Measurements from ENCODE around the gene KCTD10. TPM values are rescaled to one million over a fixed set of nuclear protein-coding genes. Genes with fewer than 3 reads are reported as not detected.

The KCTD10 gene
- total RNA-seq, 6 donors from 2014 or later, result 50.6 to 70.2 (median 63.0) TPM

- Histone ChIP-seq H3K27ac (peak overlapping the region; percentile 87 to 98 (median 92)), H3K27me3 (no peaks in the 10 kb centered on the region), H3K4me3 (no peak overlapping the region), H3K4me1 (peaks cover 61 to 85% (median 73%) of the 10 kb centered on the region in 4 donors), H3K36me3 (peaks cover 0 to 48% (median 14%) of the 10 kb centered on the region in 4 donors), H3K9me3 (no peaks in the 10 kb centered on the region)
- ATAC-seq (ENCODE audit: low FRiP score in 2 of 2), result peak; percentile 62 to 69
- TF ChIP-seq CTCF (IDR thresholded peaks at IDR 0.05) (no peak), POLR2AphosphoS5 (IDR thresholded peaks at IDR 0.05) (peak; percentile 65 to 75), EP300 (IDR thresholded peaks at IDR 0.05) (no peak), POLR2A (IDR thresholded peaks at IDR 0.05) (peak in 1 of 4 donors; percentile 30)
- 40 to 52% methylated on average over 5 to 8 of the region's 8 CpGs for WGBS, 2 donors
- peak in 1 of 2 donors; percentile 71 for DNase-seq
These were observed 15.9 kb downstream of the KCTD10 start for GRCh38 chr12:109461049-109461845.

DNA sequence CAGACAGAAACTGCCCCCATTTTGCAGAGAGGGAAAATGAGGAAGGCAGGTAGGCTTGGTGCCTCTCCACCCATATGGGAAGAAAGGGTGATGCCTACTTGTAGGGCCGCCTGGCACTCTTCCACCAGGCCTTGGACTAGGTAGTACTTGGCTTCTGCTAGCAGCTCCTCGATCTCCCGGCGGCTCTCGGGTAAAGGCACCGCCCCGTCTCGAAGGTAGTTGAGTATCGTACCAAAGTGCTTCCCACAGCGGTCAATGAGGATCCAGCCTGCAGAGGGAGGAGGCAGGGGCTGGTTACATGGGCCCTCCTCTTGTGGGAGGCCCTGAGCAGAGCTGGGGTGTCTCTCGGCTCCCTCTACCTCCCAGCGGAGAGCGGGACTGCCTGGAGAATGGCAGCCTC, 16.6 kb downstream of the KCTD10 start:
- DNase-seq, result peak; percentile 56 to 93

DNA sequence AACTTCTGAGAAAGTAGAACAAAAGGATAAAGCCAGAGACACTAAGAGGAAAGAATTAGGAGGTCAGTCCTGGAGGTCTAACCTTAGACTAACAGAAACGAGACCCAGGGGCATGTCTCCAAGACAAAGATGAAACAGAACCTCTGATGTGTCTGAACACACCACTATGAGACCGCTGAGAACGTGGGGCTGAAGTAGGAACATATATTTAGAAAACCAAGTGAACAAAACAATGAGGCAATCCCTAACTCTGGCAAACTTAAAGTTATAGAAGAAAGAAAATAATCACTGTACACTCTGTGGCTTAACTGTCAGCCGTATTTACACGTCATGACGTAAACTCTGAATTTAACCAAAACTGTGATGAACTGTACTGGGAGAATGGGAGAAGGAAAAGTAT, 17.9 kb downstream of the KCTD10 start:
- DNase-seq (no peak), ATAC-seq (ENCODE audit: low FRiP score in 2 of 2) (no peak)
- TF ChIP-seq POLR2AphosphoS5 (IDR thresholded peaks at IDR 0.05) (no peak), EP300 (IDR thresholded peaks at IDR 0.05) (no peak), POLR2A (IDR thresholded peaks at IDR 0.05) (no peak), CTCF (IDR thresholded peaks at IDR 0.05) (no peak)
- Histone ChIP-seq H3K9me3 (no peaks in the 10 kb centered on the region), H3K27ac (peak overlapping the region; percentile 60 to 98 (median 76)), H3K36me3 (peaks cover 1 to 53% (median 34%) of the 10 kb centered on the region in 4 donors), H3K27me3 (no peaks in the 10 kb centered on the region), H3K4me3 (no peak overlapping the region), H3K4me1 (peaks cover 44 to 67% (median 53%) of the 10 kb centered on the region in 4 donors)
- 65 to 71% methylated on average over 6 of the region's 6 CpGs for WGBS, 2 donors

More for the DNA sequence above, 16.6 kb downstream of the KCTD10 start:
- WGBS, 2 donors, result 72 to 100% methylated on average over 3 to 13 of the region's 13 CpGs
- no peak for TF ChIP-seq POLR2A (IDR thresholded peaks at IDR 0.05)
- TF ChIP-seq EP300 (IDR thresholded peaks at IDR 0.05), result no peak
- TF ChIP-seq POLR2AphosphoS5 (IDR thresholded peaks at IDR 0.05), result no peak
- no peak for TF ChIP-seq CTCF (IDR thresholded peaks at IDR 0.05)
- Histone ChIP-seq H3K27me3 (no peaks in the 10 kb centered on the region), H3K9me3 (no peaks in the 10 kb centered on the region), H3K27ac (peak overlapping the region; percentile 87 to 98 (median 92)), H3K4me1 (peaks cover 55 to 80% (median 66%) of the 10 kb centered on the region in 4 donors), H3K36me3 (peaks cover 0 to 48% (median 22%) of the 10 kb centered on the region in 4 donors), H3K4me3 (no peak overlapping the region)
- ATAC-seq (ENCODE audit: low FRiP score in 2 of 2), result peak in 1 of 2 donors; percentile 79

DNA sequence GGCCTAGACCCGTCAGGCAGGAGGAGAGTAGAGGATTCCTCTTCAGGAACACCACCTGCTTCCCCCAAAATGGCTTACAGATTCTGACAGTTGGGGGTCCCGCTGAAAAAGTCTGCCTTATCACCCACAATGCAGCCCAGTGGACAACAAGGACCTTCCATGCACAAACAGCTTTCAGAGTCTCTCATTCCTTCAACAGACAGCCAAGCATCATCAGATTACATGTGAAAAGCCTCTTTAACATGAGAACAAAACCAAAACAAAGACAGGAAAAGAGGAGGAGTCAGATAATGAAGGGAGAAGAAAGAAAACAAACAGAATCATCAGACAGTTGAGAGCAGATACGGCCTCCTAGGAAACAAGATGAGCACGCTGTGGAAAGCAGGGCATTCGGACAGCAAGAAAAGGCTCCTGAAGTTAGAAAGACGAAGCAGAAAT, 18.3 kb downstream of the KCTD10 start:
- Histone ChIP-seq H3K27ac (peak overlapping the region; percentile 60 to 98 (median 76)), H3K4me3 (no peak overlapping the region), H3K9me3 (no peaks in the 10 kb centered on the region), H3K36me3 (peaks cover 4 to 58% (median 38%) of the 10 kb centered on the region in 4 donors), H3K27me3 (no peaks in the 10 kb centered on the region), H3K4me1 (peaks cover 39 to 62% (median 49%) of the 10 kb centered on the region in 4 donors)
- no peak for TF ChIP-seq POLR2A (IDR thresholded peaks at IDR 0.05)
- no peak for TF ChIP-seq POLR2AphosphoS5 (IDR thresholded peaks at IDR 0.05)
- TF ChIP-seq CTCF (IDR thresholded peaks at IDR 0.05), result no peak
- TF ChIP-seq EP300 (IDR thresholded peaks at IDR 0.05), result no peak
- ATAC-seq (ENCODE audit: low FRiP score in 2 of 2) (no peak), DNase-seq (no peak)
- 58 to 70% methylated on average over 6 of the region's 6 CpGs for WGBS, 2 donors
